Midbrain (tissue), 1 donor: ENCODE data around the gene RBMS3.
"Not testable (repeated sequence)": the region's sequence is repeated elsewhere in the genome, so short reads cannot be mapped to it uniquely, and the experiment has no call there.

Source experiments
- DNase-seq: peaks from one replicate; lab custom pipeline; 2025; lab: John Stamatoyannopoulos, UW

The RBMS3 gene

DNA sequence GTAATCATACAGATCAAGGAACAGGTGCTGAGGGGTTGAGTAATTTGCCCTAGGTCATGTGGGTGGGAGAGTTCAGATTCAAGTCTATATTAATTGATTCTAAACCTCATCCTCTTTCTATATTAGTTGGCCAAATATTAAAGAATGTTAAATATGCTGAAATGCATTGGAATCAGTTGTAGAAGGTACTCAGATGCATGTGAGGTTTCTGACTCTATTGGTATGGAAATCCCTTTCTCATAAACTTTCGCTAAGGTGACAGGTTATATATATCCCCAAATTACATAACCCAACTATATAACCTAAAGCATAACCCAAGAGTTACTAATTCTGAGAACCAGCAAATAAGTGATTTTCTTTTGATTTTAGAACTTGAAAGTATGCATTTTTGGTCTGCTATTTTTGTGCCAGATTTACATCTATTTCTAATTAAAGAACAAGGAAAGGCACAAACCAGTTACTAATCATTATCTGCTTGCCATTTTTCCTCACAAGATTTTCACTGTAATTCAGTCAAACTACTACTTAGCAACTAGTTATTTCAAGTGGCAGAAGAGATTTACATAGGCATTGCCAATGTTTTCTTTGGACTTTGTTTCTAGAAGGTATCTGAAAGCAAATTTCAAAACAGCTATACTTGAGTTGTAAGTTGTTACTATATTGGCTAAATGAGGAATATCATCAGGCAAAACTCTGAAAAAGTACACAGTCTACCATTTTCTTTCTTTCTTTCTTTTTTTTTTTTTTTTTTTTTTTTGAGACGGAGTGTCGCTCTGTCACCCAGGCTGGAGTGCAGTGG, 201.3 kb downstream of the RBMS3 start:
- no peak for DNase-seq

DNA sequence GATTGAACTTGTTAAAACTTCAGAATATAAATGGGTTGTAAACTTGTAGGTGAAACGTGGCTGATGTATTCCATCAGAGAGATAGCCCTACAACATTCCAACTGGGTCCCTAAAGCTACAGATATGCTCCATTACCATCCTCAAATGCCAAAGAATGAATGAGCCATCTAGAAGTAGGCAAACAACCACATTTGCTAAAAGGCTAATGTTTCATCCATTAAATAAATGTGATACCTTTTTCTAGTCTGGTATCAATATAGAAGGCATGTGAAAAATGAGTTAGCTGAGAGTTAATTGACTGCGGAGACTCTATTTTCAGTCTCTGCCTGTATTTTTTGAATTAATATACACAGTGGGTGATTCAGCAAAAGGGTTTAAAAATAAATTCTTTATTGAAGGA, 203.8 kb downstream of the RBMS3 start:
- DNase-seq = no peak

DNA sequence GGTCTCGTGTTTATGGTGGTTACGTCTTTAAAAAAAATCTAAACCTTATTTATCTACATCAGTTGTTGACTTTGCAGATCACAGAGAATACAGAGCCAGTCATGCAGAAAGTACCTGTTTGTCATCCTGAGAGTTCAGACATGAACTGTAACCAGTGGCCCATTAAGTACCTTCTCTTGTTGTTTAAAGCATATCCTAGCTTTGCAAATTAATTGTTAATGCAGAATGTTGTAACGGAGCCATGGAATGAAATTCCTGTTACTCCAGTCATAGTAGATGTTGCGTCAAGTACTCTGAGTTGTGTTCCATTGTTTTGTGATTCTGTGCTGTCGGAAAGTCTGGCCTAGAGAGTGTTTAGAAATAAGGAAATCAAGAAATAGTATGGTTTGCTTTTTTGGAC, 205.2 kb downstream of the RBMS3 start:
- no peak for DNase-seq

DNA sequence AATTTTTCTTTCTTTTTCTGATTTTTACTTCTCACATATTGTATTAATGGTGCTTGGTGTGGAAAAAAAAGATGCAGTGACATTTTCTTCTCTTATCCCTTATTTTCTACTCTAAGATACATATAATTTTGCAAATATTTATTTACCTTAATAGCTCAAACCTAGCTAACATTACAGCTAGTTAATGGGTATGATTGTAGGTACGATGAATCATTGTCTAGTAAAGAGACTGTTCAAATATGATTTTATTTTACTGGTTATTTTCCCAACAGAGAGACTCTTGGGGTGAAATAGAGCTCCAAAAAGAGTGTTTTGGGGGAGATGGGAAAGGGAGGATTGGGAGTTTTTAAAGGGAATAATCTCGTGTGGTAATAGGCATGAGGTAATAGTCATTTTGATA, 206.0 kb downstream of the RBMS3 start:
- DNase-seq = no peak

DNA sequence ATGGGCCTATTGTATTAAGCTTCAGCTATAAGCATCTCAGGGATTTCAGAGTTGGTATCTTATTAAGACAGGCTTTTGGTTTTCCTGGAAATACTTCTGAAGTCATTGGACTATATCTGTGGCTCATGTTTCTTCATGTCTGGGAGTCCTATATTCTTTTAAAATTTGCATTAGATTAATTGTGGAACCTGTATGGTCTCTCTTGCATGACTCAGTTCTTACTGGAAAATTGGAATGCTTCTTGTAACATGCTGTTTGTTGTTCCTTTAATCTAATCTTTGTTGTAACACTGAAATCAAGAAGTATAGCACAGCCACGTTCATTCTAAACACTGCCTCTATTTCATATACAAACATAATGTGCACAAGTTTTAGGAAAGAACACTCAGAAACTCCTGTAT, 208.1 kb downstream of the RBMS3 start:
- no peak for DNase-seq

DNA sequence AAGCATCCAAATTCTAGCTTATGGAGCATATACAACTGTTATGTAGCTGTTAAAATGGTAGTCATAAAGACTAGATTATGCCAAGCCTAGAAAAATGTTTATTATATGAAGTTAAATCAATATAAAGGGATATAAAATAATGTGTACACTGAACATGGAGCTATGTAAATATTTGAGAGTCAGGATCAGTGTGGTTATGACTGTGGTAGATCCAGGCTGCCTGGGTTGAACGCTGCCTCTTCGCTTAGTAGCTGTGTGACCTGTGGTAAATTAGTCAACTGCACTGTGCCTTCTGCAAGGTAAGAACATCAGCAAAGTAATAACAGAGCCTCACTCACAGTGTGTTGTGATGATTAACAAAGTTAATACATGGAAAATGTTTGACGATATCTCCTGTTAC, 212.2 kb downstream of the RBMS3 start:
- no peak for DNase-seq

DNA sequence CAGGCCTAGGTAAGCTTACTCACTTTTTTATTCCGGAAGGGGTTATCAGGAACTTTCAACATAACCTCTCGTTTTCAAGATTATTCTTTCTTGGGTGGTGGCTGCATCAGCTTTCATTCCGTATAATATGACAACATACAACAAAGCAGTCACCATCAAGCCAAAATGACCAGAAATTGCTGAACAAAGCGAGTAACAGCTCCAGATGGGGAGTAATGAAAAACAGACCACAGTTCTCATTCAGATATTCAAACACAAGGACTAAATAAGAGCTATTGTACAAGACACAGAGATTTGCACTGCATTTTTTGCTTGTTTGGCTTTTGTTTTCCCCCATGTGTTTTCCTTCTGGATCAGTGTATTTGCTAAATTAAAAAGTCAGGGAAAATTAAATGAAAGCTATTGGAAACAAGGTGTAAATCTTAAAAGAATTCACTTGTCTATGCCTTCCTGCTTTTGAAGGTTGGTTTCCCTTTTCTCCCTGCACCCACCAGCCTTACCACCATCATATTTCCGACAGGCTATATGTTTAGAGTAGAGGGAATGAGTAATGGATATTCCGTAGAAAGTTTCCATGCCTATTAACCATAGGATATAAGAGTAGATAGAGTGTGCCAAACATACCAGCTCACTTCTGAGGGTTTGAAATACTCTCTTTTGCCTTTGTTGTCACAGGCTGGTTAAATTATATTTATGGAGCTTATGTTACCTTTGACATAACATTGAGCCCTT, 213.6 kb downstream of the RBMS3 start:
- DNase-seq = no peak

DNA sequence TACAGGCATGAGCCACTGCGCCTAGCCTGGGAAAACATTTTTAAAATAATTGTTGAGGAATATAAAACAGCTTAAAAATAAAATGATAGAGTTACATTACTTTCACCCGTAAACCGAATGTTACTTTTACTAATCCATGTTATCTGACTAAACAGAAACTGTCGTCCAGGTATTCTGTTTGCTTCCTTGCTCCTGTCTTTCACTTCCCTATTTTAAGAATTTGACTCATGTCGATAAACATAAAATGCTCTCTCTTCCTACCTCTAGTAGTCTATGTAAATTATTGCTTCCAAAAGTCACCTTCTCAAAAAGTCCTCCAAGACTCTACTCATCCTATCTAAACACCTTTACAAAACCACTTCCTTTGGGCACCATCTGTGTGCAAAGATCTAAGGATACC, 216.4 kb downstream of the RBMS3 start:
- no peak for DNase-seq

DNA sequence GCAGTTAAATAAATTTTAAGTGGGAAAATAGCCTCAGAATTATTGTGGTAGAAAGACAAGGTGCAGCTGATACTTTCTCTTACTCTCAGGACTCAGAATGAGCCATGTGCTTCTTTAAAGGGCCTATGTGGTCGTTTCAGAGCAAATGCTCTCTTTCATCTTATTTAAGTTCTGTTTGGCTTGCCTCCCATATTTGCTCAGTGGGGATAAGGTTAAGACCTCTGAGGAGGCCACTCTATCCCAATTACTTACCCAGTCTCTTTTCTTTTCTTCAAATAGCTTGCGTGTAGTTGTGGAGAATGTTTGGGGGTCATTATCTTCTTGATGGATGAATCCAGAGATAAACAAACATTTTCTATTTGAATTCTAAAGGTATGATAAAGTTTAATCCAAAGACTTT, 221.9 kb downstream of the RBMS3 start:
- no peak for DNase-seq

DNA sequence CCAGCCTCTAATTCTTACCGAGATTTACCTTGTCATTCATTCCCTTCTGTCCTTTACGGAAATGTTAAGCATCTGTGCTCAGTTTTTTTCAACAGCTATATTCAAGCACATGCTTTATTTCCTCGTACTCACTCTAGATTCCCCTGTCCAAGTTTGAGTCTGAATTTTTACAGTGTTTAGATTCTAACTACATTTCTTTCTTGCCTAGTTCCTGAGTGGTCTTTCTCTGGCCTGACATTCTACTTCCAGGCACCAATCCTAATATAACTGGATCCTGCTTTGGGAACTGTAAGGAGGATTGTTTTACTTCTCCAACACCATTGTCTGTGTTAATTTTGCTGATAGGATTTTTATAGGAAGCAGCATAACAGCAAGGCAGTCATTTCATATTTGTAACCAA, 222.4 kb downstream of the RBMS3 start:
- DNase-seq = no peak

DNA sequence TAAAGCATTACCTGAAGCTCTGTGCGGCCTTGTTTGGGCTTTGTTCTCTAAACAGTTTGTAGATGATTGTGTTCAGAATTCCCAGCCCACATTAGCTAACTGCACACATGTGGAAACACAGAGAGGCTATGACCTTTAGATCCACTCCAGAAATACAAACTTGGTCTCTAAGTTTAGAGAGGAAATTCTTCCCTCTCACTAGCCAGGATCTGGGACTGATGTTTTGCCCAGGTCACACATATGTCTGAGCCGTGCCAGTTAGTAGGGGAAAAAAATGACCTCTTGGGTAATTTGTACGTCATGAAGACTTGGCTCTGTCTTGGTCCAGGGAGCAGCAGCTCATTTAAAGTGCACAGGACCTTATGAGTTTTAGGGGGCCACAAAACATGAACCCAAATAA, 223.1 kb downstream of the RBMS3 start:
- no peak for DNase-seq

DNA sequence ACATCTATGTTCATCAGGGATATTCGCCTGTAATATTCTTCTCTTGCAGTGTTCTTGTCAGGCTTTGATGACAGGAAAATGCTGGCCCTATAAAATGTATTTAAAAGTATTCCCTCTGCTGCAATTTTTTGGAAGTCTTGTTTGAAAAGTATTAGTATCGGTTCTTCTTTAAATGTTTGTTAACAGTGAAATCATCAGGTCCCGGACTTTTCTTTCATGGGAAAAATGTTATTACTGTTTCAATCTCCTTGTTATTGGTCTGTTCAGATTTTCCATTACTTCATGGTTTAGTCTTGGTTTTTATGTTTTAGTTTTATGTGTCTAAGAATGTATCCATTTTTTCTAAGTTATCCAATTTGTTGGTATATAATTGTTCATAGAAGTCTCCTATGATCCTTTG, 225.6 kb downstream of the RBMS3 start:
- no peak for DNase-seq

DNA sequence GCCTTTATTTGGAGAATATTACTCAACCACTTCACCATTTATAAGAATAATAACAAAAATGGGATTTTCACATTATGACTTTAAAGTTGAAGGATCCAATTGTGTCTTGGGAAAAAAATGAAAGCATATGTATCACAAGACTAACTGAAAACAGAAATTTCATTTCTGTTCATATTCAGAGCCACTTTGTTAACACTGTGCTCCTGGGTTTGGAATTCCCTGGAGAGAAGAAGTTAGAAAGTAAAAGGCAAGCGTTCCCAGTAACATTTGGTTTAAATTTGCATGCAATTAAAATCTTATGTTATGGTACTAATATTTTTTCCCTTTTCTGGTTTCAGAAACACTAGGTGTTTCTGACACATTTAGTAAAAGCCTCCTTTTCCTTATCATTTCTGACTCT, 230.8 kb downstream of the RBMS3 start:
- no peak for DNase-seq

DNA sequence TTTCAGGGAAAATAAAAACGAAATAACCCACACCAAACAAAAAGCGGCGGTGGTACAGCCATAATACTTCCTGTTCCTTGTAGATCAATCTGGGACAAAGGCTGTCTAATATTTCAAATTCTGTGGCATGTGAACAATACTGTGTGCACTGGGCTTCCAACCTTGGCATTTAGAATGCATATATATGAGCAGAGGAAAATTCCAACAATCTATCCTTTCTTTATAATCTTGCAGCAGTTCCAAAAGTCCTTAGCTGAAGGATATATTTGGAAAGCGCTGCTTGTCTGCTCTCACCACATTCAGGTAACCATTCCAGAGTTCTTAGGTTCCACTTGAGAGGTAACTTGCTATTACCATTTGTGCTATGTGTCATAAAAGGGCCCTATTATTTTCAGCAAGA, 231.8 kb downstream of the RBMS3 start:
- DNase-seq = no peak

DNA sequence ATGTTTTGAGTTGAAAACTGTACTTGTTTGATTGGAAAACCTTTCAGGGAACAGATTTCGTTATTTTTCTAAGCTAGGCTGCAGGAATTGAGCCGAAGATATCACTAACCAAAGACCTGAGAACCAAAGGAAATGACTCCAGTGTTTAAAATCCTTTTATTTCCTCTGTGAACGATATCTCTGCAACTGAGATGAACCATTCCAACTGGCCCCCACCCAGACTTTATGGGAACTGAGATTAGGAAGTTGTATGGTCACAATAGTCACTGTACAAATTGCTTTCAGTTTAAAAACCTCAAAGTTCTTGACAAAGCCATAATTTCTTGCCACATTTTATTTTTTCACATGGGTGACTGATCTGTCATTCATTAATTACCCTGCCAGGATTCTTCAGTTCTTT, 232.4 kb downstream of the RBMS3 start:
- DNase-seq = no peak

DNA sequence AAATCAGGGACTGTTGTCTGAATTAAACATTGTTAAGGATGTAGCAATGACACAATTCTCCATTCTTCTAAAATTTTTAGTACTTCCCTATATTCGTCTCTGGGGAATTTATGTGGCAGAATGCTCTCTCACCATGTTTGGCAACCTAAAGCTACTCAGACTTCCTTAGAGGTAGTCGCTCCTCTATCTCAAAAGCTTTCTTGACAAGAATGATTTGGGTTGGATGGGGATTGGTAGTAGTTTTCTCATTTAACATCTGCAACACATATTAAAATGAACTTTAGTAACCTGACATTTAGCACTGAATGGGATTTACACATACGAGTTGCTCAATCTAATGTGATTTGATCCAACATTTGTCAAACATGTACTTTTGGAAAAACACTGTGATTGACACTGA, 233.3 kb downstream of the RBMS3 start:
- no peak for DNase-seq

DNA sequence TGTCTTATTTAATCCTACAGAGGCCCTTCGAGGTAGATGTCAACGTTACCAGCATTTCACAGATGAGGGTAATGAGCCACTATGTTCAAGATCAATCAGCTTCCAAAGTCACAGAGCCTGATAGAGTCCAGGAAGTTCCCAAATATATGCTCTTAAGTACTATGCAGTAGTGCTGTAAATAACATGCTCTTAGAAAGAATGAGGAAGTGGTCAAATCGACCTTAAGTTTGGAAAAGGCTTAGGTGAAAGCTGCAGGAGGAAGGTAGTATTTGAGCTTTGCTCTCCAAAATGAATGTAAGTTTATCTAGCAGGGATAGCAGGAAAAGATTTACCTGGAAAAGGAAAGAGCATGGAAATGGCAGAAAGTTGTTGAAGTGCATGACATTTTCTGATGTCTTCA, 234.0 kb downstream of the RBMS3 start:
- DNase-seq = no peak

DNA sequence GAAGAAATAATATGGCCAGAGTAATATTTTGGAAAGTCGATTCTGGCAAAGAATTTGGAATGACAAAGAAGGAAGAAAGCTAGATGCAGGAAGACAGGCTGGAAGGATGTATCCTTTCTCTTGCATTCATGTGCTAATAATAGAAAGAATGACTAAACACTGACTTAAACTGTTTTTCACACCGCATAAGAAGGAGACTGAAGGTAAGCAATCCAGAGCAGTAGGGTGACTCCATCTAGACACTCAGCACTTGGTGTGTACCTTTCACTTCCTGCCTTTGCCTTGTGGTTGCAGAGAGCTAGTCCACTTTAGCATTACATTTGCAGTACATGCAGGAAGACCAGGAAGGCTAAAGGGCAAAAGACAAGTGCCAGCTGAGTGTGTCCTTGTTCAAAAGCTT, 234.6 kb downstream of the RBMS3 start:
- no peak for DNase-seq

DNA sequence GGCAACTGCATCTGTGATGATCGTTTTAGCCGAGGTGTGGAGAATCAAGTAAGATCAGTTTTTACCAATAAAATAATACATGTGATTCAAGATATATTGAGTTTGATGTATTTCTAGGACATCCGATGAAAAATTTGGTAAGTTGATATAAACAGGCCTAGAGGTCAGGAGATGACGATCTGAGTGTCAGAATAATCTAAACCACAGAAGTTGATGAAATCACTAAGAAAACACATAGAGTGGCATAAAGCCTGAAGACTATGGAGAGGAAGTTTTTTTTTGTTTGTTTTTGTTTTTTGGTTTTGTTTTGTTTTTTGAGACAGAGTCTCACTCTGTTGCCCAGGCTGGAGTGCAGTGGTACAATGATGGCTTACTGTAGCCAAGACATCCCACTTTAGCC, 235.3 kb downstream of the RBMS3 start:
- DNase-seq = no peak

DNA sequence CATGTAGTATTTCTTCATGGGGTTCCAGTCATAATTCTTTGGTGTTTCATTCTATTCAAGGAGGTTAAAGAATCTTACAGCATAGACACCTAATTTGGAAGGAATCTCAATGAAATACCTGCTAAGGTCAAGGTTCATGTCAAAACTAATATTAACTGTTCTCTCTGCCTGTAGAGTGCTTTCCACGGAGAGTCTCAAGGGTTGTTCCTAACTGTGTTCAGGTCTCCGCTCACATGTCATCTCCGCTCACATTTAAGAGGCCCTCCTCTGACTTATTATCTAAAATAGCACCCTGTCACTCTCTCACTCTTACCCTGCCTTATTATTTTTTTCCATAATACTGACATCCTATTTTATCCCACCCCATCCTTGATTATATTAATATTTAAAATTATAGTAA, 239.9 kb downstream of the RBMS3 start:
- no peak for DNase-seq

DNA sequence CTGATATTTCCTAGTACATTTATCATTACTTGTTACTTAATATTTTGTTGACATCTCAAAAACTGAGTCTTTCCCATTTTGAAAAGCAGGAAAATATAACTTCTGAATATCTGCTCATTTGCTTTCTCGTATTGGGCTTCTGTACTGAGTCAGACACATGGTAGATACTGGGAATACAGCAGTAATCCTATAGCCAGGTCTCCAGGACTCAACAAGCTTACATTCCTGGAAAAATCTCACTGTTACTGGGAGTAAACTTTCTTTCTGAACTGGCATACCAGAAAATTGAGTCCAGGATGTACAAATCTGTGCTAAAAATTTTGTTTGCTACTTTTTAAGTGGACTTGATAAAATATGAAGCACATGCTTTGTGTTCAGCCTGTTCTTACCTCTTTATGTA, 240.4 kb downstream of the RBMS3 start:
- no peak for DNase-seq

DNA sequence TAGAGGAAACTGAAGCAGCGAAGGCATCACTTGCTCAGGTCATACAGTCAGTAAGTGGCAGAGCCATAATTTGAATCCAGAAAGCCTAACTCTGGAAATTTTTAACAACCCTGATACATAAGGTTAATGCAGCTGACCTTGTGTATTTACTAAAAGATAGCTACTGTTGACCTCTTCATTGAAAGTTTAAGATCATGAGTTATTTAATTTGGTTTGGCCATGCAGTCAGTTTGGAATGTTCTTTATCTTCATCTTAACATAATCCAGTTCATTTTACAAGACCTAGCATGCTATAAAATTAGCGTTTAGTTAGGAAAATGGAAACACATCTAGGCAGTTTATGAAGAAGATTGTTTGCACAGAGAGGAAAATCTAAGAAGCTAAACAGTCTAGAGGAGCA, 240.9 kb downstream of the RBMS3 start:
- no peak for DNase-seq

DNA sequence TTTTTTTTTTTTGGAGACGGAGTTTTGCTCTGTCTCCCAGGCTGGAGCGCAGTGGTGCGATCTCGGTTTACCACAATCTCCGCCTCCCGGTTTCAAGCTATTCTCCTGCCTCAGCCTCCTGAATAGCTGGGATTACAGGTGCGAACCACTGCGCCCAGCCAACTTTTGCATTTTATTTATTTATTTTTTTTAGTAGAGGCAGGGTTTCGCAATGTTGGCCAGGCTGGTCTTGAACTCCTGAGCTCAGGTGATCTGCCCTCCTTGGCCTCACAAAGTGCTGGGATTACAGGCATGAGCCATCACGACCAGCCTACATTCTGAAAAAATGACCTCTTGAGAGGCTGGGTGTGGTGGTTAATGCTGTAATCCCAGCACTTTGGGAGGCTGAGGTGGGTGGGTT, 243.6 kb downstream of the RBMS3 start:
- not testable (repeated sequence) for DNase-seq
